CD14-positive monocyte (primary cell): ENCODE results near the gene TBC1D4. TPM values are rescaled to one million over a fixed set of nuclear protein-coding genes. Genes with fewer than 3 reads are reported as not detected.

Source experiments
- DNase-seq, 3 donors: peaks; one replicate each; pipeline ENCODE4 v3.0.0-alpha.2; 2011 to 2022
- H2AFZ ChIP-seq: 2 replicates; pipeline ENCODE4 v1.6.0; 2012; ENCODE audit warnings: mild to moderate bottlenecking, low read depth, low read length, inconsistent platforms; ENCODE audit not compliant: insufficient read depth, poor library complexity, severe bottlenecking
- H3K27ac ChIP-seq, 2 donors: 1 replicate in 1 of 2; 2 replicates in 1 of 2; pipeline ENCODE4 v1.5.1; 2012 to 2013; ENCODE audit warnings: low read length in 2 of 2, control low read depth in 1 of 2, inconsistent platforms in 1 of 2, low read depth in 1 of 2, mild to moderate bottlenecking in 1 of 2
- H3K27me3 ChIP-seq, 2 donors: one replicate each; pipeline versions ENCODE4 v1.6.0 to v1.6.1; 2011 to 2013; ENCODE audit warnings: low read length in 2 of 2; ENCODE audit not compliant: control insufficient read depth in 2 of 2, insufficient read depth in 2 of 2
- H3K36me3 ChIP-seq, 2 donors: replicated peaks in 1 of 2; 1 replicate in 1 of 2; 2 replicates in 1 of 2; pipeline versions ENCODE4 v1.5.1 to v1.6.1; 2012 to 2013; ENCODE audit warnings: low read length in 2 of 2, control low read depth in 1 of 2, inconsistent platforms in 1 of 2, mild to moderate bottlenecking in 1 of 2; ENCODE audit not compliant: insufficient read depth in 2 of 2, control insufficient read depth in 1 of 2
- H3K4me1 ChIP-seq, 2 donors: 1 replicate in 1 of 2; 2 replicates in 1 of 2; pipeline versions ENCODE4 v1.5.1 to v1.6.1; 2012 to 2013; ENCODE audit warnings: low read length in 2 of 2, control low read depth in 1 of 2, inconsistent platforms in 1 of 2, mild to moderate bottlenecking in 1 of 2, moderate library complexity in 1 of 2; ENCODE audit not compliant: insufficient read depth in 2 of 2, control insufficient read depth in 1 of 2
- H3K4me2 ChIP-seq: replicated peaks from 2 replicates; pipeline ENCODE3; 2012; ENCODE audit warnings: low read length, moderate library complexity, mild to moderate bottlenecking; ENCODE audit not compliant: poor library complexity, severe bottlenecking; ENCODE audit errors: extremely low read depth
- H3K4me3 ChIP-seq, 3 experiments: fragments of 200-600 bp in 1 of 3; sonication (generic) in 1 of 3; replicated peaks in 1 of 3; 1 replicate in 2 of 3; 2 replicates in 1 of 3; pipeline ENCODE4 v1.5.1; 2011 to 2013; ENCODE audit warnings: low read length in 3 of 3, mild to moderate bottlenecking in 3 of 3, control low read depth in 2 of 3, low read depth in 2 of 3, inconsistent platforms in 1 of 3, moderate library complexity in 1 of 3
- H3K79me2 ChIP-seq: 2 replicates; pipeline ENCODE4 v1.6.0; 2012; ENCODE audit warnings: mild to moderate bottlenecking, control low read depth, inconsistent platforms, low read length, moderate library complexity; ENCODE audit not compliant: insufficient read depth
- H3K9ac ChIP-seq: 2 replicates; pipeline ENCODE4 v1.6.0; 2017; ENCODE audit warnings: low read length, mild to moderate bottlenecking; ENCODE audit not compliant: insufficient read depth, poor library complexity, severe bottlenecking
- H3K9me3 ChIP-seq, 2 donors: replicated peaks in 1 of 2; 1 replicate in 1 of 2; 2 replicates in 1 of 2; pipeline versions ENCODE4 v1.5.1 to v1.6.1; 2012 to 2013; ENCODE audit warnings: low read length in 2 of 2, control low read depth in 1 of 2; ENCODE audit not compliant: control insufficient read depth in 1 of 2, insufficient read depth in 1 of 2
- H4K20me1 ChIP-seq: 2 replicates; pipeline ENCODE4 v1.6.0; 2012; ENCODE audit warnings: mild to moderate bottlenecking, low read length, control low read depth, moderate library complexity; ENCODE audit not compliant: insufficient read depth
- H3K27ac Mint-ChIP-seq, 7 donors: one replicate each; pipeline ENCODE4 v1.8.0; 2020; ENCODE audit warnings: mild to moderate bottlenecking in 7 of 7, mixed read lengths in 7 of 7, moderate library complexity in 6 of 7, inconsistent platforms in 2 of 7
- H3K27me3 Mint-ChIP-seq, 3 donors: one replicate each; pipeline ENCODE4 v1.8.0; 2021 to 2022; ENCODE audit warnings: low read depth in 3 of 3, mild to moderate bottlenecking in 3 of 3, mixed read lengths in 3 of 3, moderate library complexity in 3 of 3, inconsistent platforms in 1 of 3
- H3K36me3 Mint-ChIP-seq, 2 donors: one replicate each; pipeline ENCODE4 v1.8.0; 2020; ENCODE audit warnings: mixed read lengths in 2 of 2, inconsistent platforms in 1 of 2, mild to moderate bottlenecking in 1 of 2
- H3K4me1 Mint-ChIP-seq: one replicate; pipeline ENCODE4 v1.8.0; 2020; ENCODE audit warnings: mild to moderate bottlenecking, mixed read lengths
- H3K4me3 Mint-ChIP-seq, 2 donors: one replicate each; pipeline ENCODE4 v1.8.0; 2020; ENCODE audit warnings: mild to moderate bottlenecking in 2 of 2, mixed read lengths in 2 of 2, moderate library complexity in 1 of 2
- H3K9me3 Mint-ChIP-seq, 7 donors: one replicate each; pipeline ENCODE4 v1.8.0; 2020 to 2022; ENCODE audit warnings: mixed read lengths in 7 of 7, mild to moderate bottlenecking in 6 of 7, moderate library complexity in 6 of 7, inconsistent platforms in 2 of 7
- CTCF ChIP-seq: fragments of 200-600 bp; IDR thresholded peaks from one replicate; pipeline ENCODE4 v1.8.0; 2022; ENCODE audit warnings: antibody characterized with exemption, mild to moderate bottlenecking
- WGBS: methylation state at CpG from one replicate; pipeline ENCODE4 v1.1.5; 2013; ENCODE audit warnings: missing lambda C conversion rate; ENCODE audit not compliant: insufficient coverage; 5-methylcytosine and 5-hydroxymethylcytosine counted together
- intact Hi-C, 2 donors: fragments of 100-400 bp; cut with micrococcal nuclease; formaldehyde crosslinking; loops; one replicate each; pipeline versions ENCODE4 v1.15.0 to v1.15.1; 2023
- polyA plus RNA-seq, 3 donors: library from polyadenylated mRNA; depleted of rRNA in 1 of 3; unstranded in 2 of 3; stranded (reverse) in 1 of 3; fragments of 300-500 nt in 2 of 3; fragments of >200 nt in 1 of 3; fragmentation: Illumina TruSeq in 2 of 3; gene quantifications; 1 replicate in 2 of 3; 2 replicates in 1 of 3; pipeline ENCODE4 v1.2.3, GENCODE V29; 2012 to 2021

Gene TBC1D4
- polyA plus RNA-seq, 3 donors, result 2.0 to 6.7 (median 2.5) TPM

- H3K27ac Mint-ChIP-seq, result no peak overlapping the region
- no peaks in the 10 kb centered on the region for H3K4me1 ChIP-seq
- intact Hi-C loops, result no loop called here
- no peak for DNase-seq
- no peaks in the 10 kb centered on the region for H3K36me3 ChIP-seq
- no peaks in the 10 kb centered on the region for H3K27me3 ChIP-seq
- no peaks in the 10 kb centered on the region for H4K20me1 ChIP-seq
- H3K4me3 Mint-ChIP-seq, result no peak overlapping the region
- H3K9me3 ChIP-seq, result peaks cover 0 to 2% of the 10 kb centered on the region in 2 donors
- no peak overlapping the region for H3K4me2 ChIP-seq
- H2AFZ ChIP-seq, result no peak overlapping the region
- H3K4me3 ChIP-seq, result no peak overlapping the region
- H3K27me3 Mint-ChIP-seq, result no peaks in the 10 kb centered on the region
- H3K4me1 Mint-ChIP-seq, result peaks cover 2% of the 10 kb centered on the region
- no peak overlapping the region for H3K27ac ChIP-seq
- H3K79me2 ChIP-seq, result no peaks in the 10 kb centered on the region
- WGBS, result no CpG with 5 or more reads among the region's 8 CpGs
- peaks cover 0 to 3% (median 0%) of the 10 kb centered on the region in 7 donors for H3K9me3 Mint-ChIP-seq
- H3K9ac ChIP-seq, result no peak overlapping the region
- TF ChIP-seq CTCF, result no peak
- H3K36me3 Mint-ChIP-seq, result peaks cover 0 to 2% of the 10 kb centered on the region in 2 donors
These were observed 29.4 kb downstream of the TBC1D4 start for GRCh38 chr13:75452564-75452963.

DNA sequence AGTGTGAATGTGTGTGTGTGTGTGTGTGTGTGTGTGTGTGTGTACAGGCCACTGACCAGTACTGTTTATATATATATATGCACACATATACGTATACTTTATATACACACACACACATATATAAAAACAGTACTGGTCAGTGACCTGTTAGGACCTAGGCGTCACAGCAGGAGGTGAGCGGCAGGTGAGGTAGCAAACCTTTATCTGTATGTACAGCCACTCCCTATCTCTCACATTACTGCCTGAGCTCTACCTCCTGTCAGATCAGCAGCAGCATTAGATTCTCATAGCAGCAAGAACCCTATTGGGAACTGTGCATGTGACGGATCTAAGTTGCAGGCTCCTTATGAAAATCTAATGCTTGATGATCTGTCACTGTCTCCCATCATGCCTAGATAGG, 34.5 kb downstream of the TBC1D4 start:
- no peak overlapping the region for H3K27ac ChIP-seq
- no peaks in the 10 kb centered on the region for H3K4me1 ChIP-seq
- WGBS, result 100% methylated on average over 4 of the region's 4 CpGs
- Mint-ChIP-seq H3K4me3 (no peak overlapping the region), H3K4me1 (peaks cover under 1% of the 10 kb centered on the region), H3K9me3 (peaks cover 0 to 2% (median 0%) of the 10 kb centered on the region in 7 donors), H3K27ac (no peak overlapping the region), H3K36me3 (peaks cover 0 to under 1% of the 10 kb centered on the region in 2 donors), H3K27me3 (no peaks in the 10 kb centered on the region)
- intact Hi-C loops, result no loop called here
- H4K20me1 ChIP-seq, result no peaks in the 10 kb centered on the region
- no peaks in the 10 kb centered on the region for H3K27me3 ChIP-seq
- peaks cover 0 to 2% of the 10 kb centered on the region in 2 donors for H3K9me3 ChIP-seq
- no peak overlapping the region for H2AFZ ChIP-seq
- H3K79me2 ChIP-seq, result no peaks in the 10 kb centered on the region
- TF ChIP-seq CTCF, result no peak
- H3K4me2 ChIP-seq, result no peak overlapping the region
- no peak overlapping the region for H3K9ac ChIP-seq
- H3K36me3 ChIP-seq, result no peaks in the 10 kb centered on the region
- no peak overlapping the region for H3K4me3 ChIP-seq
- no peak for DNase-seq
